Stimulated activated CD8-positive, alpha-beta memory T cell treated with anti-CD3 and anti-CD28 coated beads, Interleukin-12 subunit alpha, Interleukin-12 subunit beta, amount 100 ng/mL, for 24 hours (primary cell): Measurements from ENCODE around the gene CYP3A7.
"Not testable (repeated sequence)": the region's sequence is repeated elsewhere in the genome, so short reads cannot be mapped to it uniquely, and the experiment has no call there.

Experiments
- DNase-seq: peaks from one replicate; pipeline ENCODE4 v3.0.0-alpha.2; 2020; ENCODE audit errors: extremely low read depth

Gene CYP3A7

GRCh38 chr7:99734987-99735386 is at the start of gene CYP3A7:
Gene CYP3A7, minus strand, starts transcription at chr7:99735196. Its CDS starts 103 bp downstream, at chr7:99735093.
- no peak for DNase-seq

- no peak for DNase-seq
These were observed 49.0 kb upstream of the CYP3A7 start, which contains the start of gene CYP3A4 for GRCh38 chr7:99784007-99784406. Gene CYP3A4, minus strand, starts transcription at chr7:99784184. Its CDS starts 103 bp downstream, at chr7:99784081.

GRCh38 chr7:99782012-99782953 is 47.3 kb upstream of the CYP3A7 start:
- DNase-seq, result no peak

GRCh38 chr7:99780588-99780987 is 45.6 kb upstream of the CYP3A7 start:
- DNase-seq, result no peak

- DNase-seq, result no peak
These were observed 45.0 kb upstream of the CYP3A7 start for GRCh38 chr7:99779949-99780348.

GRCh38 chr7:99778880-99779279 is 43.9 kb upstream of the CYP3A7 start:
- no peak for DNase-seq

- DNase-seq, result not testable (repeated sequence)
These were observed 38.4 kb upstream of the CYP3A7 start for GRCh38 chr7:99773395-99773794.

GRCh38 chr7:99772565-99772964 is 37.6 kb upstream of the CYP3A7 start:
- no peak for DNase-seq

- DNase-seq, result not testable (repeated sequence)
These were observed 34.5 kb upstream of the CYP3A7 start for GRCh38 chr7:99769494-99769893.

GRCh38 chr7:99768471-99768870 is 33.5 kb upstream of the CYP3A7 start:
- DNase-seq, result no peak

GRCh38 chr7:99767662-99768061 is 32.7 kb upstream of the CYP3A7 start:
- no peak for DNase-seq

GRCh38 chr7:99766484-99767099 is 31.6 kb upstream of the CYP3A7 start:
- DNase-seq, result no peak

GRCh38 chr7:99764478-99764877 is 29.5 kb upstream of the CYP3A7 start:
- DNase-seq, result no peak

GRCh38 chr7:99762680-99763327 is 27.8 kb upstream of the CYP3A7 start:
- DNase-seq, result no peak

GRCh38 chr7:99755085-99755484 is 20.1 kb upstream of the CYP3A7 start:
- DNase-seq, result no peak

- DNase-seq, result no peak
These were observed 17.4 kb upstream of the CYP3A7 start for GRCh38 chr7:99752356-99752755.

- not testable (repeated sequence) for DNase-seq
These were observed 16.5 kb upstream of the CYP3A7 start for GRCh38 chr7:99751322-99752052.

GRCh38 chr7:99748846-99749579 is 14.0 kb upstream of the CYP3A7 start:
- no peak for DNase-seq

GRCh38 chr7:99746915-99747314 is 11.9 kb upstream of the CYP3A7 start:
- not testable (repeated sequence) for DNase-seq

GRCh38 chr7:99745395-99745794 is 10.4 kb upstream of the CYP3A7 start:
- not testable (repeated sequence) for DNase-seq
